SKM-1 (cell line): ENCODE measurements around the gene SERF2.
"Not testable (repeated sequence)": the region's sequence is repeated elsewhere in the genome, so short reads cannot be mapped to it uniquely, and the experiment has no call there.

Source experiments
- DNase-seq: peaks from one replicate; lab custom pipeline; 2025; ENCODE audit not compliant: unreplicated experiment; lab: John Stamatoyannopoulos, UW

Gene SERF2

DNA sequence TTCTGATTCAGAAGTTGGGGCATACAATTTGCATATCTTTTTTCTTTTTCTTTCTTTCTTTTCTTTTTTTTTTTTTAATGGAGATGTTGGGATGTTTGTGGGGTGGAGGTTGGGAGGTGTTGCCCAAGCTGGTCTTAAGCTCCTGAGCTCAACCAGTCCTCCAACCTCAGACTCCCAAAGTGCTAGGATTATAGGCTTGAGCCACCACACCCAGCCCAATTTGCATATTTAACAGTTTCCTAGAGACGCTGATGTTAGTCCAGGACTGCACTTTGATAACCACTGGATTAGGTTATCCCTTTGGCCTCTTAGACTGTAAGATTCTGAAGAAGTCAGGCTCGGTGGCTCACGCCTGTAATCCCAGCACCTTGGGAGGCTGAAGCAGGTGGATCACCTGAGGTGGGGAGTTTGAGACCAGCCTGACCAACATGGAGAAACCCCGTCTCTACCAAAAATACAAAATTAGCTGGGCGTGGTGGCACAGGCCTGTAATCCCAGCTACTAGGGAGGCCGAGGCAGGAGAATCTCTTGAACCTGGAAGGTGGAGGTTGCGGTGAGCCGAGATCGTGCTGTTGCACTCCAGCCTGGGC, 37.9 kb downstream of the SERF2 start:
- not testable (repeated sequence) for DNase-seq

DNA sequence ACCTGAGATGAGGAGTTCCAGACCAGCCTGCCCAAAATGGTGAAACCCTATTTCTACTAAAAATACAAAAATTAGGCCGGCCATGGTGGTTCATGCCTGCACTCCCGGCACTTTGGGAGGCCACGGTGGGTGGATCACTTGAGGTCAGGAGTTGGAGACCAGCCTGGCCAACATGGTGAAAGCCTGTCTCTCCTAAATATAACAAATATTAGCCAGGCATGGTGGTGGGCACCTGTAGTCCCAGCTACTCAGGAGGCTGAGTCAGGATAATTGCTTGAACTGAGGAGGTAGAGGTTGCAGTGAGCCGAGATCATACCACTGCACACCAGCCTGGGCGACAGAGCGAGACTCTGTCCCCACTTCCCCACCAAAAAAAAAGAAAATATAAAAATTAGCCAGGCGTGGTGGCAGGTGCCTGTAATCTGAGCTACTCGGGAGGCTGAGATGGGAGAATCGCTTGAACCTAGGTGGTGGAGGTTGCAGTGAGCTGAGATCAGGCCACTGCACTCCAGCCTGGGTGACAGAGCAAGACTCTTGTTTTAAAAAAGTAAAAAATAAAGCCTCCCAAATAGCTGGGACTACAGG, 38.7 kb downstream of the SERF2 start:
- not testable (repeated sequence) for DNase-seq

DNA sequence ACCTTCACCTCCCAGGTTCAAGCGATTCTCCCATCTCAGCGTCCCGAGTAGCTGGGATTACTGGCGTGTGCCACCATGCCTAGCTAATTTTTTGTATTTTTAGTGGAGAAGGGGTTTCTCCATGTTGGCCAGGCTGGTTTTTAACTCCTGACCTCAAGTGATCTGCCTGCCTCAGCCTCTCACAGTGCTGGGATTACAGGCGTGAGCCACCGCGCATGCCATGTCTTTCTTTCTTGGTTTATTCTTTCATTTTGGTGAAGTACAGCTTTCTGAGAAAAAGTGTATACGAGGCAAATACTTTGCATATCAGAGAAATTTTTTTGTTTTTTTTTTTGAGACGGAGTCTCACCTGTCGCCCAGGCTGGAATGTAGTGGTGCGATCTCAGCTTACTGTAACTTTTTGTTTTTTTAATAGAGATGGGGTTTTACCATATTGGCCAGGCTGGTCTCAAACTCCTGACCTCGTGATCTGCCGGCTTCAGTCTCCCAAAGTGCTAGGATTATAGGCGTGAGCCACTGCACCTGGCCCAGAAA, 39.5 kb downstream of the SERF2 start:
- not testable (repeated sequence) for DNase-seq

DNA sequence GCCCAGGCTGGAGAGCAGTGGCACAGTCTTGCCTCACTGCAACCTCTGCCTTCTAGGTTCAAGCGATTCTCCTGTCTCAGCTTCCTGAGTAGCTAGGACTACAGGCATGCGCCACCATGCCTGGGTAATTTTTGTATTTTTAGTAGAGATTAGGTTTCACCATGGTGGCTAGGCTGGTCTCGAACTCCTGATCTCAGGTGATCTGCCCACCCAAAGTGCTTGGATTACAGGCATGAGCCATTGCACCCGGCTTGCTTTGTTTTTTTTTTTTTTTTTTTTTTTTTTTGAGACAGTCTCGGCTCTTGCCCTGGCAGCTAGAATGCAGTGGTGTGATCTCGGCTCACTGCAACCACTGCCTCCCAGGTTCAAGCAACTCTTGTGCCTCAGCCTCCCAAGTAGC, 40.4 kb downstream of the SERF2 start:
- not testable (repeated sequence) for DNase-seq

DNA sequence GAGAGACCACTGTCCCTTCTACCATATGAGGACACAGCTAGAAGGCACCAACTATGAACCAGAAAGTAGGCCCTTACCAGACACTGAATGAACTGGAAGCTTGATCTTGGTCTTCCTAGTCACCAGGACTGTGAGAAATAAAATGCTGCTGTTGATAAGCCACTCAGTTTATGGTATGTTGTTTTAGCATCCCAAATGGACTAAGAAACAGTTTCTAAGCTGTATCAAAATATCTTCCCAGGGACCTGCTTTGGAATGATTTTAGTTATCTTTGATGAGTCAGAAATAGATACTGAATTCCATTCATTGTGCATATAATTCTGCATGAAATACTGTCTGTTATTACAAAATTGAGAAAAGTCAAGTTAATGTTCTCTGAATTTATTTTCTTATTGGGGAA, 53.3 kb downstream of the SERF2 start:
- DNase-seq, result no peak
